Ascending aorta (tissue), 2 donors: ENCODE measurements around the gene SPACA7. TPM values are rescaled to one million over a fixed set of nuclear protein-coding genes. Genes with fewer than 3 reads are reported as not detected.

Experiments used
- DNase-seq, 2 donors: peaks; one replicate each; pipeline ENCODE4 v3.0.0-alpha.2; 2019; ENCODE audit warnings: low spot score in 2 of 2
- H3K27ac ChIP-seq, 2 donors: fragments of 200-600 bp; sonication (generic); one replicate each; pipeline ENCODE4 v1.5.1; 2016 to 2017; ENCODE audit warnings: mild to moderate bottlenecking in 1 of 2
- H3K27me3 ChIP-seq: fragments of 200-600 bp; sonication (generic); one replicate; pipeline ENCODE4 v1.5.1; 2017
- H3K36me3 ChIP-seq, 2 donors: fragments of 200-600 bp; sonication (generic); one replicate each; pipeline ENCODE4 v1.5.1; 2016
- H3K4me1 ChIP-seq, 2 donors: fragments of 200-600 bp; sonication (generic); one replicate each; pipeline ENCODE4 v1.5.1; 2016 to 2017; ENCODE audit warnings: mild to moderate bottlenecking in 1 of 2
- H3K4me3 ChIP-seq, 2 donors: fragments of 200-600 bp; sonication (generic); one replicate each; pipeline ENCODE4 v1.5.1; 2016 to 2017; ENCODE audit warnings: mild to moderate bottlenecking in 1 of 2
- H3K9me3 ChIP-seq, 2 donors: fragments of 200-600 bp; sonication (generic); one replicate each; pipeline ENCODE4 v1.5.1; 2016
- intact Hi-C: fragments of 100-400 bp; cut with DNase I; formaldehyde crosslinking; loops from one replicate; pipeline ENCODE4 v1.15.1; 2023
- total RNA-seq: library from RNA; depleted of rRNA; stranded (reverse); fragments of >200 nt; gene quantifications from one replicate; pipeline ENCODE4 v1.1.0, GENCODE V29; 2016
- TF ChIP-seq, protein P1 (sequence below), 3 experiments: fragments of 200-600 bp in 2 of 3; fragments of 450-650 bp in 1 of 3; sonication (generic) in 2 of 3; IDR thresholded peaks; one replicate each; pipeline ENCODE4 v1.5.1; 2016 to 2019; ENCODE audit warnings: antibody characterized with exemption in 3 of 3, mild to moderate bottlenecking in 1 of 3, moderate library complexity in 1 of 3

Gene SPACA7
- total RNA-seq, 1 donor from 2014 or later = not detected

DNA sequence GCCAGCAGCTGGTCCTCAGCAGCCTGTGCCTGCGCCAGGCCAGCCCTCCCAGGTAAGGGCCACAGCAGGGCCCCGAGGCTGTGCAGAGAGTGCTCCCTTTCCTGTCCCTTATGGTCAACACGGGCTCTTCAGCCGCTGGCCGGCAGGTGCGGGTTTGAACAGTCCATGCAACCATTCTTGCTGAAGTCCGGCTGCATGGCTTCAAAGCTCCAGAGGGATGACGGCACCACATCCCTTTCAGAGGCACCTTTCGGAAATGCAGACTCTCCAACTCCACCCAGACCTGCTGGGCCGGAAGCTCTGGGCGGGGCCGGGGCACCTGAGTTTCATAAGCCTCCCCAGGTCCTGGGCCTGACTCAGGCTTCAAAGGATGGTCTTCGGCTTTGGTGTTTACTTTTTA, 81.3 kb downstream of the SPACA7 start:
- DNase-seq = no peak

DNA sequence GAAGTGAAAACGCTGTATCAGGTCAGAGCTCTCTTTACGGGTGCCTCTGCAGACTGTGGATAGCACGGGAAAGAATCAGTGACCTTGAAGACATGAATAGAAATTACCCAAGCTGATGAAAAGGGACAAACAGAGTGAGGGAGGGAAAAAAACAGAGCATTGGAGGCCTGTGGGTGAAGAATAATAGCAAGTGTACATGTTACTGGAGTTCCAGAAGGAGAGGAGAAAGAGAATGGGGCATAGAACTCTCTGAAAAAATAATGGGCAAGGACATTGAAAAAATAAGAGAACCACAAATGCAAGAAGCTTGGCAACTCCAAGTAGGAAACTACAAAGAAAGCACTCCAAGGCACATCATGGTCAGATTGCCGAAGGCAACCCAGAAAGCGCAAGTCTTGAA, 86.3 kb downstream of the SPACA7 start:
- no peak for DNase-seq
- no peaks in the 10 kb centered on the region for H3K36me3 ChIP-seq
- H3K27me3 ChIP-seq = no peaks in the 10 kb centered on the region
- H3K4me3 ChIP-seq = no peak overlapping the region
- peaks cover 0 to 6% of the 10 kb centered on the region in 2 donors for H3K9me3 ChIP-seq
- intact Hi-C loops = no loop called here
- TF ChIP-seq, protein P1, sequence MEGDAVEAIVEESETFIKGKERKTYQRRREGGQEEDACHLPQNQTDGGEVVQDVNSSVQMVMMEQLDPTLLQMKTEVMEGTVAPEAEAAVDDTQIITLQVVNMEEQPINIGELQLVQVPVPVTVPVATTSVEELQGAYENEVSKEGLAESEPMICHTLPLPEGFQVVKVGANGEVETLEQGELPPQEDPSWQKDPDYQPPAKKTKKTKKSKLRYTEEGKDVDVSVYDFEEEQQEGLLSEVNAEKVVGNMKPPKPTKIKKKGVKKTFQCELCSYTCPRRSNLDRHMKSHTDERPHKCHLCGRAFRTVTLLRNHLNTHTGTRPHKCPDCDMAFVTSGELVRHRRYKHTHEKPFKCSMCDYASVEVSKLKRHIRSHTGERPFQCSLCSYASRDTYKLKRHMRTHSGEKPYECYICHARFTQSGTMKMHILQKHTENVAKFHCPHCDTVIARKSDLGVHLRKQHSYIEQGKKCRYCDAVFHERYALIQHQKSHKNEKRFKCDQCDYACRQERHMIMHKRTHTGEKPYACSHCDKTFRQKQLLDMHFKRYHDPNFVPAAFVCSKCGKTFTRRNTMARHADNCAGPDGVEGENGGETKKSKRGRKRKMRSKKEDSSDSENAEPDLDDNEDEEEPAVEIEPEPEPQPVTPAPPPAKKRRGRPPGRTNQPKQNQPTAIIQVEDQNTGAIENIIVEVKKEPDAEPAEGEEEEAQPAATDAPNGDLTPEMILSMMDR (IDR thresholded peaks at IDR 0.05) = no peak
- H3K4me1 ChIP-seq = no peaks in the 10 kb centered on the region
- no peak overlapping the region for H3K27ac ChIP-seq

More for the DNA sequence above, 81.3 kb downstream of the SPACA7 start:
- Histone ChIP-seq H3K27me3 (no peaks in the 10 kb centered on the region), H3K36me3 (no peaks in the 10 kb centered on the region), H3K9me3 (peaks cover 0 to 6% of the 10 kb centered on the region in 2 donors), H3K4me3 (no peak overlapping the region), H3K4me1 (no peaks in the 10 kb centered on the region), H3K27ac (no peak overlapping the region)
- TF ChIP-seq, protein P1 (IDR thresholded peaks at IDR 0.05) = no peak
- intact Hi-C loops = no loop called here

DNA sequence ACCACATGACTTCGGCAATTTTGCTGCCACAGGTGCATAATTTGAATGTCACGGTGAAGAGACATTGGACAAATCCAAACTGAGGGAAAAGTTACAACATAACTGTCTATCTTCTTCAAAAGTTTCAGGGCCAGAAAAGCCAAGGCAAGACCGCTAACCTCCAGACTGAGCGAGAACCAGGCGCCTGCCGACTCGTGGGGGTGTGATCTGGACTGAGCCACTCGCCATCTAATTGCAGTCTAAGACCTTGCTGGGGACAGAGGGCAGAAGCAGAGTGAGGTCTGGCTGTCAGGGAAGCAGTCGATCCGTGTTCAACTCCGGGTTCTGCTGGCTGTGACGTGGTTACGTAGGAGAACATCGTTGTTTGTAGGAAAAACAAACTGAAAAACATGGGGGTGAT, 88.6 kb downstream of the SPACA7 start:
- no peak for DNase-seq
- Histone ChIP-seq H3K27ac (no peak overlapping the region), H3K4me3 (no peak overlapping the region), H3K4me1 (no peaks in the 10 kb centered on the region), H3K27me3 (no peaks in the 10 kb centered on the region), H3K36me3 (no peaks in the 10 kb centered on the region), H3K9me3 (peaks cover 0 to under 1% of the 10 kb centered on the region in 2 donors)
- intact Hi-C loops = no loop called here
- TF ChIP-seq, protein P1 (IDR thresholded peaks at IDR 0.05) = no peak

DNA sequence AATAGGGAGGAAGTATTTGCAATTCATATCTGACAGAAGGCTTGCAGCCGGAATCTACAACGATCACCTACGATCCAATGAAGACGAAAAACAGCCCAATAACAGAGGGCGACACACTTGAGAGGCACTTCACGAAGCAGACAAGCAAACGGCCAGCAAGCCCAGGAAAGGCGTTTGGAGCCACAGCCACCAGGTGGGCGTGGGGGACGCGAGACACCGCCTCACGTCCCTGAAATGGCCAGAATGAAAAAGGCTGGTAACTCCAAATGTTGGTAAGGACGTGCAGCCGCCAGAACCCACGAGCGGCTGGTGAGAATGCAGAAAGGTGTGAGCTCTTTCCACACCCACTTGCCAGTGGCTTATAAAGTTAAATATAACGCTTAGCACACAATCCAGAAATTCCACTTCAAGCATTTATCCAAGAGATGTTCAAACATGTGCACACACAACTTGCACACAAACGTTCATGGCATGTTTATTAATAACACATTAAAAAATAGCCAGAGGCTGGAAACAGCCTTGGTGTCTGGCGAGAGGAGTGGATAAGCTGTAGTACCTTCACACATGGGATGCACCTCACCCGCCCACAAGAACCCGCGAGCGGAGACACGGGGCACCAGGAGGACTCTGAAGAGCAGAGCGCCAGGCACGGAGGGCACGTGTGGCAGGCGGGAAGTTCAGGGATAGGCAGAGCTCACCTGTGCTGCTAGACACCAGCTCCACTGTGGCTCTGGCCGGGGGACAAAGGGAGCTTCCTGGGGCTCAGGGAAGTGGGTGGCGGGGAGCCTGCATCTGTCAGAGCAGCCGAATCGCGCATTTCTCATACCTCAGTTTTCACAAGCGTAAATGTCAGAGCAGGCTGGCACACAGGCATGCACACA, 89.3 kb downstream of the SPACA7 start:
- H3K36me3 ChIP-seq = no peaks in the 10 kb centered on the region
- no peak for DNase-seq
- no peaks in the 10 kb centered on the region for H3K27me3 ChIP-seq
- TF ChIP-seq, protein P1 (IDR thresholded peaks at IDR 0.05) = no peak
- H3K27ac ChIP-seq = no peak overlapping the region
- no peaks in the 10 kb centered on the region for H3K4me1 ChIP-seq
- H3K4me3 ChIP-seq = no peak overlapping the region
- intact Hi-C loops = loop anchor here (1.0 kb wide), 1 partner anchor 9 kb away; no protein-coding TSS in a partner anchor
- no peaks in the 10 kb centered on the region for H3K9me3 ChIP-seq

DNA sequence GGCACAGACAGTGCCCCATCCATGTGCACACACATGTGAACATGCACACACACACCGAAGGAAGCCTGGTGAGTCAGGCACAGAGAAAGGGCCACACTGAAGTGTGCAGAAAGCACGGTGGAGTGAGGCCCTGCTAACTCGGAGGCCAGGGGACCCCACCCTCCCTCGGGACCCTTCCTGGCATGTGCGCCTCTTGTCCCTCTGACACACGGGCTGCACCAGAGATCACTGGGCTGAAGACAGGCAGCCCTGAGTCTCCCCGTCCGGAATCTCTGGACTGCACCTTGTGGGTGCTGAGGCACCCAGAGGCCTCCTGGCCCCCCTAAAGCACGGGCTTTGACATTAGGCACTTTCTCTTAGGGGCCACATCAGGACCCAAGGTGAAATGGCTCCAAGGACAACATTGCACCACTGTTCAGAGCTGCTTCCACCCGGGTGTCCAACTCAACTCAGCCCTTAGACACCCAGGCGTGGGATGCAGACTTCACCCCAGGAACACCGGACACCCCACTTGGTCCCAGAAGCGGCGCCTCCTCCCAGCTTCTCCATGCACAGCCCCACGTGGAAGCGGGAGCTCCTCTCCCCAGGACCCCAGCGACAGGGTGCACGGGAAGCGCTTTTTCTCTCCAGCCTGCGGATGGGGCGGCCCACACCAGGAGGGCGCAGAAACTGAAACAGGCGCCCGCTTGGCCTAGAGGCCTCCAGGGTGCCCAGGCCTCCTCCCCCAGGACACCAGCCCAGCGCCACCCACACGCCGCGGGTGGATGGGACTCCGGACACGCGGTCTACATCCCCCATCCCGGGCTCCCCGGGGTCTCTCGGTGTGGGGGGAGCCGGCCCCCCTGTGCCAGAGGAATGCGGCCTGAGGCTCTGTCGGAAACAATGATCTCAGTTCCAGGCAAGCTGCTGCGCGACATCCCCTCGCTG, 90.2 kb downstream of the SPACA7 start:
- no peak overlapping the region for H3K4me3 ChIP-seq
- intact Hi-C loops = loop anchor here (1.0 kb wide), 1 partner anchor 10 kb away; no protein-coding TSS in a partner anchor
- no peaks in the 10 kb centered on the region for H3K27me3 ChIP-seq
- no peaks in the 10 kb centered on the region for H3K9me3 ChIP-seq
- no peaks in the 10 kb centered on the region for H3K4me1 ChIP-seq
- DNase-seq = no peak
- H3K36me3 ChIP-seq = no peaks in the 10 kb centered on the region
- H3K27ac ChIP-seq = no peak overlapping the region
- TF ChIP-seq, protein P1 (IDR thresholded peaks at IDR 0.05) = no peak
